Effector memory CD8-positive, alpha-beta T cell (primary cell): ENCODE data around the gene ATIC.

Experiments
- ATAC-seq: fragments of 150-1000 bp; cut with Tn5 transposase; replicated peaks from 2 replicates; pipeline ENCODE4 v1.10.0; 2021; ENCODE audit warnings: mild to moderate bottlenecking, moderate library complexity
- DNase-seq, 3 experiments: peaks; one replicate each; pipeline ENCODE4 v3.0.0; 2021
- H3K27ac Mint-ChIP-seq, 2 donors: one replicate each; pipeline ENCODE4 v1.8.0; 2022; ENCODE audit warnings: mild to moderate bottlenecking in 2 of 2, mixed read lengths in 2 of 2, moderate library complexity in 2 of 2
- H3K27me3 Mint-ChIP-seq, 2 donors: one replicate each; pipeline ENCODE4 v1.8.0; 2022; ENCODE audit warnings: mixed read lengths in 2 of 2
- H3K36me3 Mint-ChIP-seq: one replicate; pipeline ENCODE4 v1.8.0; 2022; ENCODE audit warnings: mild to moderate bottlenecking, moderate library complexity, mixed read lengths; ENCODE audit not compliant: insufficient read depth
- H3K4me1 Mint-ChIP-seq, 2 donors: one replicate each; pipeline ENCODE4 v1.8.0; 2022; ENCODE audit warnings: low read depth in 2 of 2, mixed read lengths in 2 of 2
- H3K4me3 Mint-ChIP-seq, 2 donors: one replicate each; pipeline ENCODE4 v1.8.0; 2022; ENCODE audit warnings: mild to moderate bottlenecking in 2 of 2, mixed read lengths in 2 of 2, moderate library complexity in 2 of 2
- H3K9me3 Mint-ChIP-seq, 2 donors: one replicate each; pipeline ENCODE4 v1.8.0; 2022; ENCODE audit warnings: mixed read lengths in 2 of 2
- total RNA-seq, 9 experiments: gene quantifications; one replicate each; lab custom pipeline; 2026; lab: John Stamatoyannopoulos, UW

Gene ATIC
- total RNA-seq, result 15.7 to 76.4 (median 33.6) reads per million in 9 experiments

GRCh38 chr2:215311625-215312396 lies at the start of gene ATIC:
Gene ATIC, plus strand, starts transcription at chr2:215312059. Its CDS starts 84 bp downstream, at chr2:215312143.
- H3K4me3 Mint-ChIP-seq, result peak within 1 kb of the TSS; percentile 87 to 88
- DNase-seq (peak; percentile 81 to 84 (median 83)), ATAC-seq (peak; percentile 96)
- H3K9me3 Mint-ChIP-seq, result no peaks in the 10 kb centered on the region
- peaks cover 0 to 3% of the 10 kb centered on the region in 2 donors for H3K27me3 Mint-ChIP-seq
- H3K27ac Mint-ChIP-seq, result peak within 1 kb of the TSS; percentile 90 to 92
- H3K4me1 Mint-ChIP-seq, result peaks cover 14 to 33% of the 10 kb centered on the region in 2 donors
- H3K36me3 Mint-ChIP-seq, result peaks cover 12% of the 10 kb centered on the region

DNA sequence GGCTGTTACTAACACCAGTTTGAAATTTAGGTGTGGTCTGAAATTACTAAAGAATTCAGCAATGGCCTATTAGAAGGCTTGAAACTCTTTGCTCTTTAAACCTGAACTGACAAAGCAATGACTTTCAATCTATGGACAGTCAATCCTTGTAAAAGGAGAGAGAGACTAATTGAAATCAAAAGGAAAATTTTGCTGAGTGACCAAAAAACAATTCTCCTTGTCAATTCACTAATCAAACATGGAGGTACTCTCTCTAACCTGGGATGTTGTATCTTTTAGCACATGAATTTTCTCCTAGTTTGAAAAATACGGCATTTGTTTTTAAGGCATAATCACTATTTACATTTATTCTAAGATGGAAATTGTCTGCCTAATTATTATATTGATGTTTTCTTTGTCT lies 49.6 kb upstream of the ATIC start:
- no peak for DNase-seq
- Mint-ChIP-seq H3K27ac (no peak overlapping the region), H3K27me3 (peaks cover 0 to 21% of the 10 kb centered on the region in 2 donors), H3K9me3 (no peaks in the 10 kb centered on the region), H3K36me3 (no peaks in the 10 kb centered on the region), H3K4me1 (peaks cover 0 to 3% of the 10 kb centered on the region in 2 donors), H3K4me3 (no peak overlapping the region)
- ATAC-seq, result no peak

- no peak overlapping the region for H3K4me3 Mint-ChIP-seq
- H3K27ac Mint-ChIP-seq, result no peak overlapping the region
- DNase-seq (no peak), ATAC-seq (no peak)
- peaks cover 0 to 21% of the 10 kb centered on the region in 2 donors for H3K27me3 Mint-ChIP-seq
- H3K4me1 Mint-ChIP-seq, result peaks cover 0 to 3% of the 10 kb centered on the region in 2 donors
- H3K9me3 Mint-ChIP-seq, result no peaks in the 10 kb centered on the region
- H3K36me3 Mint-ChIP-seq, result no peaks in the 10 kb centered on the region
Measured at GRCh38 chr2:215262741-215263362, 49.0 kb upstream of the ATIC start.

- no peak for ATAC-seq
- Mint-ChIP-seq H3K4me3 (no peak overlapping the region), H3K9me3 (no peaks in the 10 kb centered on the region), H3K4me1 (no peaks in the 10 kb centered on the region), H3K27me3 (peaks cover 0 to 21% of the 10 kb centered on the region in 2 donors), H3K36me3 (no peaks in the 10 kb centered on the region), H3K27ac (no peak overlapping the region)
- DNase-seq, result no peak
Measured at GRCh38 chr2:215264374-215264773, 47.5 kb upstream of the ATIC start.

GRCh38 chr2:215269397-215270117 lies 42.3 kb upstream of the ATIC start:
- no peak overlapping the region for H3K27ac Mint-ChIP-seq

GRCh38 chr2:215270118-215270451 lies 41.8 kb upstream of the ATIC start:
- H3K27ac Mint-ChIP-seq, result no peak overlapping the region
- ATAC-seq (no peak), DNase-seq (no peak)
- peaks cover 5 to 8% of the 10 kb centered on the region in 2 donors for H3K27me3 Mint-ChIP-seq
- no peaks in the 10 kb centered on the region for H3K9me3 Mint-ChIP-seq
- no peaks in the 10 kb centered on the region for H3K36me3 Mint-ChIP-seq
- H3K4me3 Mint-ChIP-seq, result no peak overlapping the region
- peaks cover 0 to 2% of the 10 kb centered on the region in 2 donors for H3K4me1 Mint-ChIP-seq

More at GRCh38 chr2:215269397-215270117, 42.3 kb upstream of the ATIC start:
- DNase-seq, result peak; percentile 37 to 50 (median 41)
- no peaks in the 10 kb centered on the region for H3K9me3 Mint-ChIP-seq
- peak; percentile 55 for ATAC-seq
- no peaks in the 10 kb centered on the region for H3K36me3 Mint-ChIP-seq
- peaks cover 2 to 5% of the 10 kb centered on the region in 2 donors for H3K27me3 Mint-ChIP-seq
- no peak overlapping the region for H3K4me3 Mint-ChIP-seq
- H3K4me1 Mint-ChIP-seq, result peaks cover 0 to 2% of the 10 kb centered on the region in 2 donors

- DNase-seq, result no peak
- ATAC-seq, result no peak
- no peak overlapping the region for H3K27ac Mint-ChIP-seq
- peaks cover 8 to 10% of the 10 kb centered on the region in 2 donors for H3K27me3 Mint-ChIP-seq
- H3K36me3 Mint-ChIP-seq, result no peaks in the 10 kb centered on the region
- H3K4me1 Mint-ChIP-seq, result peaks cover 0 to 2% of the 10 kb centered on the region in 2 donors
- no peak overlapping the region for H3K4me3 Mint-ChIP-seq
- no peaks in the 10 kb centered on the region for H3K9me3 Mint-ChIP-seq
Measured at GRCh38 chr2:215271446-215271845, 40.4 kb upstream of the ATIC start.

DNA sequence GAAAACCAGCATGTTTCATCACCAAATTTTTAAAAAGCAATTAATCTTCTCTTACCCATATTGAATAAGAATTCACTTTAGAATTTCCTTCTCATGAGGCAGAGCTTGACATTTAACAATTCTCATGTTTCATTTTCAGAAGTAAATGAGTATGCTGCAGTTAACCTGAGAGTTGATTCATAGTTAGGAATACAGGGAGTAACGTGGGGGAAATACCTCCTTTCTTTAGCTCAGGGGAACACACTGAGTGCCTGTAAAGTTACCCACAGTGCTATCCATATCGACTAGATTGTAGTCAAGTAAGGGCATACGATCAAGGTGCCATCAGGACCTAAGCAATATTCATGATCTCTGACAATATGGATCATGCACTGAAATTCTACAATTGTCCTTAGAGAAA lies 38.9 kb upstream of the ATIC start:
- peaks cover 0 to 2% of the 10 kb centered on the region in 2 donors for H3K4me1 Mint-ChIP-seq
- no peak for DNase-seq
- no peak overlapping the region for H3K27ac Mint-ChIP-seq
- H3K4me3 Mint-ChIP-seq, result no peak overlapping the region
- H3K36me3 Mint-ChIP-seq, result no peaks in the 10 kb centered on the region
- no peaks in the 10 kb centered on the region for H3K9me3 Mint-ChIP-seq
- peaks cover 6 to 10% of the 10 kb centered on the region in 2 donors for H3K27me3 Mint-ChIP-seq
- no peak for ATAC-seq

DNA sequence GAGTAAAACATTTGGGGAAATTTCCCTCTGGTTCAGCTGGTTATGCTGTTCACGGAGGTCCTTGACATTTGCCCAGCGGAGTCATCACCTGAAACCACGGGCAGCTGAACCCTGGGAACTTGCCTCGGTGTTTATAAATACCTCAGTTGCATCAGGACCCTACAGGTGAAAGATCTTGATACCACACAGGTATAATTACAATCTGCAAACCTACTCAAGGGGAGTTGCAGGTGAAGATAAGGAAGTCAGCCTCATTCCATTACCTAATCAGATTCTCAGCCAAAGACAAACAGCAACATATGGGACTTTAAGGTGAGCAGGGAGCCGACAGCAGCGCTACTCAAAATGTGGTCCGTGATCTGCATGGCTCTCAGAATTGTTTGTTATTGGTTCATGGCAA lies 37.0 kb upstream of the ATIC start:
- H3K4me3 Mint-ChIP-seq, result no peak overlapping the region

DNA sequence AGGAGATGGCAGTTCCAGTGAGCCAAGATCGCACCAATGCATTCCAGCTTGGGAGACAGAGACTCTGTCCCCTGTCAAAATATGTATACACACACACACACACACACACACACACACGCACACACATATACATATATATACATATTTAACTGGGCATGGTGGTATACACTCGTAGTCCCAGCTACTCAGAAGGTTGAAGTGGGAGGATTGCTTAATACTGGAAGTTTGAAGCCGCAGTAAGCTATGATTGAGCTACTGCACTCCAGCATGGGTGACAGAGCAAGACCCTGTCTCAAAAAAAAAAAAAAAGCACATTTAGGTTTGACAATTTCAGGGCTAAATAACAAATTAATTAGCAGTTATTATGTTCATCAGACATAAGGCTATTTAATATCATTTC lies 36.0 kb upstream of the ATIC start:
- ATAC-seq (no peak), DNase-seq (no peak)
- H3K9me3 Mint-ChIP-seq, result no peaks in the 10 kb centered on the region
- H3K27ac Mint-ChIP-seq, result no peak overlapping the region
- peaks cover 6 to 10% of the 10 kb centered on the region in 2 donors for H3K27me3 Mint-ChIP-seq
- no peak overlapping the region for H3K4me3 Mint-ChIP-seq
- no peaks in the 10 kb centered on the region for H3K4me1 Mint-ChIP-seq
- H3K36me3 Mint-ChIP-seq, result no peaks in the 10 kb centered on the region

More for the DNA sequence above, 37.0 kb upstream of the ATIC start:
- H3K4me1 Mint-ChIP-seq, result peaks cover 0 to 2% of the 10 kb centered on the region in 2 donors
- no peaks in the 10 kb centered on the region for H3K9me3 Mint-ChIP-seq
- no peak overlapping the region for H3K27ac Mint-ChIP-seq
- peaks cover 6 to 10% of the 10 kb centered on the region in 2 donors for H3K27me3 Mint-ChIP-seq
- H3K36me3 Mint-ChIP-seq, result no peaks in the 10 kb centered on the region
- ATAC-seq (no peak), DNase-seq (no peak)

GRCh38 chr2:215277944-215278343 lies 33.9 kb upstream of the ATIC start:
- H3K27me3 Mint-ChIP-seq, result peaks cover 6 to 10% of the 10 kb centered on the region in 2 donors
- no peak for DNase-seq
- H3K27ac Mint-ChIP-seq, result no peak overlapping the region
- H3K4me3 Mint-ChIP-seq, result no peak overlapping the region
- no peaks in the 10 kb centered on the region for H3K4me1 Mint-ChIP-seq
- no peak for ATAC-seq
- H3K9me3 Mint-ChIP-seq, result no peaks in the 10 kb centered on the region
- H3K36me3 Mint-ChIP-seq, result no peaks in the 10 kb centered on the region

GRCh38 chr2:215280326-215280725 lies 31.5 kb upstream of the ATIC start:
- peaks cover under 1 to 6% of the 10 kb centered on the region in 2 donors for H3K27me3 Mint-ChIP-seq
- no peaks in the 10 kb centered on the region for H3K9me3 Mint-ChIP-seq
- H3K4me1 Mint-ChIP-seq, result no peaks in the 10 kb centered on the region
- no peak for DNase-seq
- no peak overlapping the region for H3K4me3 Mint-ChIP-seq
- H3K27ac Mint-ChIP-seq, result no peak overlapping the region
- no peak for ATAC-seq
- H3K36me3 Mint-ChIP-seq, result no peaks in the 10 kb centered on the region

- DNase-seq, result no peak
- no peak for ATAC-seq
Measured at GRCh38 chr2:215283221-215283620, 28.6 kb upstream of the ATIC start.

More at GRCh38 chr2:215283221-215283620, 28.6 kb upstream of the ATIC start:
- no peaks in the 10 kb centered on the region for H3K27me3 Mint-ChIP-seq
- H3K27ac Mint-ChIP-seq, result no peak overlapping the region
- H3K9me3 Mint-ChIP-seq, result no peaks in the 10 kb centered on the region
- H3K36me3 Mint-ChIP-seq, result no peaks in the 10 kb centered on the region
- no peak overlapping the region for H3K4me3 Mint-ChIP-seq
- no peaks in the 10 kb centered on the region for H3K4me1 Mint-ChIP-seq
